Measurements from ENCODE around the gene GPR55.

GRCh38 chr2:230900336-230900995 lies 24.6 kb downstream of the GPR55 start:
- no peak for TF ChIP-seq REST (IDR thresholded peaks at IDR 0.05; ENCODE audit: borderline replicate concordance)
- TF ChIP-seq CTCF (IDR thresholded peaks at IDR 0.05; ENCODE audit: poor library complexity, severe bottlenecking) = no peak

All from neural cell (in vitro differentiated cells).